HepG2 (cell line): Measurements from ENCODE around the gene G6PD. TPM values are rescaled to one million over a fixed set of nuclear protein-coding genes. Genes with fewer than 3 reads are reported as not detected.

ENCODE experiments used
- ATAC-seq: fragments of 200-7000 bp; cut with Tn5 transposase; 3 replicates; pipeline ENCODE4 v1.9.1; 2020; ENCODE audit warnings: mild to moderate bottlenecking, moderate library complexity
- BruUV-seq: library from RNA; stranded (reverse); fragments of 400-500 nt; replicated peaks from 2 replicates; lab custom pipeline; 2021; lab: Mats Ljungman, UMichigan
- CTCF ChIA-PET: fragments of 300-600 bp; formaldehyde crosslinking; extraction: SDS; loops from one replicate; lab custom pipeline; 2021; ENCODE audit warnings: low total read pairs, inconsistent platforms, low intra/inter-chr PET ratio; lab: Yijun Ruan, JAX
- POLR2A ChIA-PET: fragments of 350-600 bp; sonication (Branson Sonifier 250); formaldehyde crosslinking; loops from one replicate; lab custom pipeline; 2020; ENCODE audit warnings: antibody characterized with exemption, inconsistent platforms; lab: Yijun Ruan, JAX
- DNase-seq: peaks from one replicate; pipeline ENCODE4 v3.0.0-alpha.2; 2015; ENCODE audit warnings: low spot score
- FAIRE-seq: peaks from 3 replicates; lab custom pipeline; 2011; peaks lifted over from hg19 to GRCh38; lab: Jason Lieb, UNC
- H2AFZ ChIP-seq: one replicate; pipeline ENCODE4 v1.6.1; 2011; ENCODE audit warnings: low read length, inconsistent platforms
- H3K27ac ChIP-seq: fragments of 300-600 bp; 3 replicates; pipeline ENCODE4 v1.8.0; 2011; ENCODE audit warnings: mixed run types, mild to moderate bottlenecking, mixed read lengths, low read length, inconsistent platforms; ENCODE audit not compliant: insufficient read depth; ENCODE audit errors: extremely low read length
- H3K27me3 ChIP-seq, 2 experiments: fragments of 200-600 bp in 1 of 2; 2 replicates in 1 of 2; 3 replicates in 1 of 2; pipeline versions ENCODE4 v1.6.0 to v1.8.0; 2011; ENCODE audit warnings: low read length in 2 of 2, mild to moderate bottlenecking in 2 of 2, moderate library complexity in 2 of 2, inconsistent platforms in 1 of 2; ENCODE audit not compliant: insufficient read depth in 2 of 2, control insufficient read depth in 1 of 2
- H3K36me3 ChIP-seq, 2 experiments: fragments of 200-600 bp in 1 of 2; replicated peaks in 1 of 2; 2 replicates in 1 of 2; 3 replicates in 1 of 2; pipeline versions ENCODE4 v1.5.1 to v1.8.0; 2011; ENCODE audit warnings: low read length in 2 of 2, inconsistent platforms in 1 of 2; ENCODE audit not compliant: insufficient read depth in 2 of 2, control insufficient read depth in 1 of 2
- H3K4me1 ChIP-seq: 2 replicates; pipeline ENCODE4 v1.5.1; 2012; ENCODE audit warnings: low read length, inconsistent platforms; ENCODE audit not compliant: insufficient read depth
- H3K4me2 ChIP-seq: 2 replicates; pipeline ENCODE4 v1.6.0; 2011; ENCODE audit warnings: low read depth, low read length, inconsistent platforms
- H3K4me3 ChIP-seq, 3 experiments: fragments of 200-600 bp in 1 of 3; sonication (generic), shearing (Covaris generic) in 1 of 3; replicated peaks in 1 of 3; 2 replicates each; pipeline ENCODE4 v1.5.1; 2011 to 2016; ENCODE audit warnings: low read length in 3 of 3, inconsistent platforms in 2 of 3, low read depth in 2 of 3, mild to moderate bottlenecking in 2 of 3, control low read depth in 1 of 3, mixed read lengths in 1 of 3; ENCODE audit not compliant: insufficient read depth in 1 of 3
- H3K79me2 ChIP-seq: one replicate; pipeline ENCODE4 v1.6.1; 2011; ENCODE audit warnings: low read length, inconsistent platforms; ENCODE audit not compliant: insufficient read depth
- H3K9ac ChIP-seq: 2 replicates; pipeline ENCODE4 v1.6.0; 2011; ENCODE audit warnings: mild to moderate bottlenecking, low read depth, low read length, inconsistent platforms; ENCODE audit not compliant: insufficient read depth
- H3K9me3 ChIP-seq: 2 replicates; pipeline ENCODE4 v1.5.1; 2012; ENCODE audit warnings: mild to moderate bottlenecking, low read length
- H4K20me1 ChIP-seq: 2 replicates; pipeline ENCODE4 v1.6.0; 2011; ENCODE audit warnings: inconsistent platforms, mild to moderate bottlenecking, low read length, moderate library complexity; ENCODE audit not compliant: insufficient read depth
- ATF7 ChIP-seq, 2 experiments: fragments of 450-650 bp in 1 of 2; sonication (generic) in 1 of 2; formaldehyde crosslinking in 1 of 2; IDR thresholded peaks; 2 replicates each; pipeline versions ENCODE4 v1.4.0 to v1.6.1; 2016 to 2020; ENCODE audit warnings: antibody characterized with exemption in 1 of 2, mild to moderate bottlenecking in 1 of 2, missing genetic modification reagents in 1 of 2
- E2F5 ChIP-seq: sonication (generic); formaldehyde crosslinking; conservative IDR thresholded peaks from 2 replicates; pipeline ENCODE4 v1.4.0; 2020; ENCODE audit warnings: missing genetic modification reagents
- FOXK1 ChIP-seq: sonication (generic); formaldehyde crosslinking; IDR thresholded peaks from 2 replicates; pipeline ENCODE4 v1.4.0; 2020; ENCODE audit warnings: low read depth, missing genetic modification reagents, borderline replicate concordance
- GATAD1 ChIP-seq: IDR thresholded peaks from 2 replicates; pipeline ENCODE4 v1.6.1; 2016; ENCODE audit warnings: missing genetic modification reagents, missing compliant biosample characterization
- NR2F6 ChIP-seq, 2 experiments: IDR thresholded peaks; 2 replicates each; pipeline ENCODE4 v1.6.1; 2016; ENCODE audit warnings: antibody characterized with exemption in 1 of 2, mild to moderate bottlenecking in 1 of 2
- POLR2A ChIP-seq, 2 experiments: IDR thresholded peaks; 2 replicates each; pipeline ENCODE4 v1.6.1; 2011; ENCODE audit warnings: low read depth in 2 of 2, low read length in 2 of 2, mild to moderate bottlenecking in 1 of 2, moderate library complexity in 1 of 2; ENCODE audit not compliant: insufficient read depth in 1 of 2
- SAP130 ChIP-seq: IDR thresholded peaks from 2 replicates; pipeline ENCODE4 v1.6.1; 2016; ENCODE audit warnings: low read depth
- THAP11 ChIP-seq: IDR thresholded peaks from 2 replicates; pipeline ENCODE4 v1.6.1; 2016; ENCODE audit warnings: missing biosample characterization, missing genetic modification reagents
- ZC3H13 ChIP-seq: sonication (generic); formaldehyde crosslinking; IDR thresholded peaks from 2 replicates; pipeline ENCODE4 v1.8.1; 2023; ENCODE audit warnings: mild to moderate bottlenecking, missing genetic modification reagents, moderate library complexity
- ZFP41 ChIP-seq: sonication (generic); formaldehyde crosslinking; IDR thresholded peaks from 2 replicates; pipeline ENCODE4 v1.4.0; 2020; ENCODE audit warnings: mild to moderate bottlenecking, missing genetic modification reagents, borderline replicate concordance
- ZFP62 ChIP-seq: sonication (generic); formaldehyde crosslinking; IDR thresholded peaks from 2 replicates; pipeline ENCODE4 v1.4.0; 2020; ENCODE audit warnings: missing genetic modification reagents
- ZNF644 ChIP-seq: IDR thresholded peaks from 2 replicates; pipeline ENCODE4 v1.6.1; 2016; ENCODE audit warnings: low read depth
- WGBS: methylation state at CpG from one replicate; pipeline ENCODE4 v1.1.6; 2017; ENCODE audit warnings: low lambda C conversion rate; 5-methylcytosine and 5-hydroxymethylcytosine counted together
- in situ Hi-C: cut with HindIII; loops from 2 replicates; pipeline ENCODE4 v1.10.0; 2017; ENCODE audit warnings: low pct_unique_long_range_greater_than_20kb; ENCODE audit not compliant: extremely low pct_ligation_motif_present
- intact Hi-C: fragments of 100-400 bp; cut with micrococcal nuclease; formaldehyde crosslinking; loops from one replicate; pipeline ENCODE4 v1.10.0; 2022; ENCODE audit not compliant: unreplicated experiment
- polyA plus RNA-seq, 8 experiments: library from polyadenylated mRNA; depleted of rRNA in 3 of 8; stranded (reverse) in 7 of 8; unstranded in 1 of 8; fragments of >200 nt; fragmentation: Illumina TruSeq in 4 of 8; extraction: Trizol in 4 of 8; gene quantifications; 2 replicates each; pipeline versions ENCODE4 v1.2.1 to v1.2.3, GENCODE V29; 2011 to 2016; ENCODE audit warnings: low read depth in 4 of 8, missing spikeins in 1 of 8, mixed read lengths in 1 of 8; ENCODE audit not compliant: insufficient read depth in 1 of 8
- total RNA-seq, 5 experiments: library from RNA; depleted of rRNA; stranded (reverse); fragments of >200 nt; fragmentation: Illumina TruSeq; extraction: Trizol; gene quantifications; 2 replicates each; pipeline ENCODE4 v1.2.3, GENCODE V29; 2016; ENCODE audit warnings: low read depth in 1 of 5
- TF ChIP-seq, protein P1 (sequence below), 2 experiments: sonication (generic) in 1 of 2; formaldehyde crosslinking in 1 of 2; IDR thresholded peaks; 2 replicates each; pipeline versions ENCODE4 v1.4.0 to v1.6.1; 2016 to 2020; ENCODE audit warnings: borderline replicate concordance in 1 of 2, low read depth in 1 of 2, mild to moderate bottlenecking in 1 of 2, missing genetic modification reagents in 1 of 2

The G6PD gene
- total and polyA plus RNA-seq, 2 of the 13 experiments (the other 11 are each of a cell fraction or from before 2014, with no cell fraction given), result 18.8 to 28.8 TPM

DNA sequence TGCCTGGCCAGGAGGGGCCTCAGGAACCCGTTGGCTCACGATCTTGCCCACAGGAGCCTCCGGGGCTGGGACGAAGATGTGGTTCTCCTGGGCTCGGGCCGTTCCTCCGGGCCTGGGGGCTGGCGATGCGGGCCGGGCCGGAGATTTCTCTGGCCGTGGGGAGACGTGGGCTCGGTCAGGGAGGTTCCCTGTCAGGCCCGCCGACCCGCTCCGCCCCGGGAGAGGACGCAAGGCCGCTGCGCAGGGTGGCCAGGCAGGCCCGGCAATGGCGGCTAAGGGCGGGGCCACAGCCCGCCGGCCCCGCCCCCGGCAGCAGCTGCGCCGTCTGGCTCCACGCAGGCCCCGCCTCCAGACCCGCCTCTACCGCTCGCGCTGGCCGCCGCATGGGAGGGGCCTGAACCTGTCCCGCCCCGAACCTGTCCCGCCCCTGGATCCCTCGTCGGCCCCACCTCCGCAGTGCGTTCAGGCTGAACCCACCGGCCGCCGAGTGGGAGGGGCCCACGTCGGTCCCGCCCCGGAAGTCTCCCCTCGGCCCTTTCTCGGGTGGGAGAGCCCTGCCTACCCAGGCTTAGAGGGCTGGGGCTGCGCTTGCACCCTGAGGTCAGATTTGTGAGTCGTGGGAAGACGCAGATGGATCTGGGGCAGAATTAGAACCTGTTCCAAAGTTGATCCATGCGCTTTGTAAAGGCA lies 30.5 kb downstream of the G6PD start, which contains the start of gene FAM3A (continued):
- TF ChIP-seq, protein P1, sequence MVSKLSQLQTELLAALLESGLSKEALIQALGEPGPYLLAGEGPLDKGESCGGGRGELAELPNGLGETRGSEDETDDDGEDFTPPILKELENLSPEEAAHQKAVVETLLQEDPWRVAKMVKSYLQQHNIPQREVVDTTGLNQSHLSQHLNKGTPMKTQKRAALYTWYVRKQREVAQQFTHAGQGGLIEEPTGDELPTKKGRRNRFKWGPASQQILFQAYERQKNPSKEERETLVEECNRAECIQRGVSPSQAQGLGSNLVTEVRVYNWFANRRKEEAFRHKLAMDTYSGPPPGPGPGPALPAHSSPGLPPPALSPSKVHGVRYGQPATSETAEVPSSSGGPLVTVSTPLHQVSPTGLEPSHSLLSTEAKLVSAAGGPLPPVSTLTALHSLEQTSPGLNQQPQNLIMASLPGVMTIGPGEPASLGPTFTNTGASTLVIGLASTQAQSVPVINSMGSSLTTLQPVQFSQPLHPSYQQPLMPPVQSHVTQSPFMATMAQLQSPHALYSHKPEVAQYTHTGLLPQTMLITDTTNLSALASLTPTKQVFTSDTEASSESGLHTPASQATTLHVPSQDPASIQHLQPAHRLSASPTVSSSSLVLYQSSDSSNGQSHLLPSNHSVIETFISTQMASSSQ (IDR thresholded peaks at IDR 0.05; ENCODE audit: low read depth), result no peak
- TF ChIP-seq, protein P1 (CRISPR knock-in tag; IDR thresholded peaks at IDR 0.05; ENCODE audit: borderline replicate concordance), result no peak
- TF ChIP-seq THAP11 (CRISPR knock-in tag) (peak; percentile 29), NR2F6 (IDR thresholded peaks at IDR 0.05) (0 out of 2 replicates have a peak, but pooled peaks have one; percentile 18), NR2F6 (CRISPR knock-in tag; IDR thresholded peaks at IDR 0.05) (peak; percentile 33; the same call in 1 of the 2 replicates), POLR2A (IDR thresholded peaks at IDR 0.05; ENCODE audit: insufficient read depth in 1 of 2, low read depth in 2 of 2, low read length in 2 of 2) (peak; percentile 53 to 67; a peak in 3 of 4 replicates)
- TF ChIP-seq, all 625 proteins: peak for 48

- TSS peak; percentile 47 for BruUV-seq
- CTCF ChIA-PET, result no interaction called here
- peak; percentile 58 for TF ChIP-seq ATF7 (IDR thresholded peaks at IDR 0.05)
- no peak for TF ChIP-seq ATF7 (CRISPR knock-in tag; IDR thresholded peaks at IDR 0.05)
- no peak for TF ChIP-seq GATAD1 (CRISPR knock-in tag)
- TF ChIP-seq E2F5 (CRISPR knock-in tag), result no peak
- no peak for TF ChIP-seq ZFP41
- TF ChIP-seq FOXK1 (CRISPR knock-in tag), result no peak
- TF ChIP-seq ZC3H13 (CRISPR knock-in tag), result peak; percentile 44; the same call in 1 of the 2 replicates
- TF ChIP-seq ZFP62 (CRISPR knock-in tag), result no peak
- TF ChIP-seq ZNF644 (CRISPR knock-in tag), result no peak
- TF ChIP-seq SAP130 (CRISPR knock-in tag), result 0 out of 2 replicates have a peak, but pooled peaks have one; percentile 15
Observed at GRCh38 chrX:154515090-154515965, 31.3 kb downstream of the G6PD start.

More at GRCh38 chrX:154515090-154515965, 31.3 kb downstream of the G6PD start:
- Histone ChIP-seq H3K4me2 (peak overlapping the region; percentile 80), H4K20me1 (no peaks in the 10 kb centered on the region), H3K9me3 (no peaks in the 10 kb centered on the region), H3K9ac (peak overlapping the region; percentile 85), H3K4me3 (peak overlapping the region; percentile 60 to 78 (median 74); a peak in 5 of 6 replicates), H3K79me2 (no peaks in the 10 kb centered on the region), H3K36me3 (no peaks in the 10 kb centered on the region), H3K4me1 (peaks cover 25% of the 10 kb centered on the region), H3K27ac (peak overlapping the region; percentile 68), H3K27me3 (no peaks in the 10 kb centered on the region), H2AFZ (no peak overlapping the region)
- in situ Hi-C loops, result loop anchor here (5.0 kb wide), 1 partner anchor 33 kb away; no protein-coding TSS in a partner anchor
- no peak for ATAC-seq
- DNase-seq, result no peak
- POLR2A ChIA-PET, result interaction anchor here (1.2 to 3.9 kb wide), 7 partner anchors 12 to 118 kb away, joined by 4 to 34 read pairs (median 11); partner anchors contain the start of genes LAGE3, RPL10, SLC10A3 and TAFAZZIN
- 24% methylated on average over 17 of the region's 34 CpGs for WGBS
- intact Hi-C loops, result no loop called here
- FAIRE-seq, result no peak
